GM04503 (cell line): Measurements from ENCODE around the gene ZBTB24.
"Not testable (repeated sequence)": the region's sequence is repeated elsewhere in the genome, so short reads cannot be mapped to it uniquely, and the experiment has no call there.

Source experiments
- DNase-seq: peaks from one replicate; pipeline ENCODE4 v3.0.0-alpha.2; 2012; ENCODE audit warnings: low read depth

ZBTB24 gene

DNA sequence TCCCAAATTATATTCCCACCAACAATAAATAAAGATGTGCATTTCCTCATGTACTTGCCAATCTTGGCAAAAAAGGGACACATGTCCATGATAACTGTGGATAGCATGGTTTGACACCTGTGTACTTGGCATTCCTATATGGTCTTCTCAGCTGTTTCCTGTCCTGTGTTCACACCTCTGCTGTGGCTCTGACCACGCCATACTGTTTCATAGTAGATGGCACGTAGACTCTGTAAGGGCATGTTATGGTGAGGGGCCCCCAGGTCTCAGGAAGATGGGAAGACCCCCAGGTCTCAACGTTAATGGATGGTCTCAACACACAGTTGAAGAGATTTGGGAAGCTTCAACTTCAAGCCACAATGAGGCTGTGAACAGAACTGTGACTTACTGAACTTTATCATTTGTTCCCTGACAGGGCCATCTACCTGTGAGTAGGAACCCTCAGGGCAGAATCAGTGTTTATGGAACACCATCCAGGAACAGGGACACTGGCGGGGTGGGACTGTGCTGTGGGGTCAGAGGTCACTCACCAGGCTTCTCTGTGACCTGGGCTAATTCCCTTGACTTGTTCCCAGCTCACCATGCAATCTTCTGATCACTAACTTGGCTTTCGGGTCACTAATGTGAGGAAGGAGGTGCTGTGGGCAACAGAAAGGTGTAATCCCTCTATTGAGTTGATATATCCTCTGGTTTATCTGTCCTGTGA, 11.8 kb downstream of the ZBTB24 start:
- DNase-seq: no peak

DNA sequence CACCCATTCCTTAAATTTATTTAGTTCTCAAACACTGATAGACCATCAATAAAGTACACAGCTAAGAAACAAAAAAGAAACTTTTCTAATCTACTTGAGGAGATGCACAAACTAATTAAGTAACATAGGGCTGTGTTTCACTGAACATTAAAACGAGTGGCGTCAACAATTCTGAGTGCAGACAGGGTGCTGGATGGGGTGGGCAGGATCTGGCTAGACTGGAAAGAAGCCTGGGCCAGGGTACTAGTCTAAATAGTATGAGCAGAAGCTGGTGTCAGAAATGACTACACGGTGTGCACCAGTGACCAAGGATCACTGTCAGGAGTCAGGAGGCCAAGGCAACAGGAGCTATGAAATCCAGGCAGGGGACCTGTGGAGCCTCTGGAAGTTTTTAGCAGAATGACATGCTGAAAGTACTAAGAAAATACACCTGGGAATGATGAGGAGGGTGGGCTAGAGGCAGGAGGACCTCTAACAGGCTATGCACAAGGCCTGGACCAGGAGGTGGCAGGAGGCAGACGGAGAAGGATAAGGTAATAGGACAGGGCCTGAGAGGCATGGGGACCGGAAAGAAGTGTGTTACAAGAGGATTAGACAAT, 13.3 kb downstream of the ZBTB24 start:
- DNase-seq: no peak

DNA sequence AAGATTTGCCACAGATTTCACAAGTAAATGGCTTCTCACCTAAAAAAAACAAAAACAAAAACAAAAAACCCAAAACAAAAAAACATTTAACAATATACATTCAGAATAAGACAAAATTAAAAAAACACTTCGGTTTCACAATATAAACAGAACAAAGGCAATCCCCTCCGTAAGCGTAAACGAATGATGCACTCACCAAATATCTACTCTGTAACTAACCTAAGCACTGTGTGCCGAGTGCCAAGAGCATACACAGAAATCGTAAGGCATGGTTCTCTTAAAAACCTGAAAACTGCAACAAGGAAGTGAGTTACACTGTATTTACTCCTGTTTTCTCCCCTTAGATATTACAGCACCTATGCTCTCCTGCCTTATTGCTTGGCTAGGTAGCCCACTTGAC, 15.3 kb downstream of the ZBTB24 start:
- no peak for DNase-seq

GRCh38 chr6:109466212-109466923, 16.7 kb downstream of the ZBTB24 start:
- no peak for DNase-seq

DNA sequence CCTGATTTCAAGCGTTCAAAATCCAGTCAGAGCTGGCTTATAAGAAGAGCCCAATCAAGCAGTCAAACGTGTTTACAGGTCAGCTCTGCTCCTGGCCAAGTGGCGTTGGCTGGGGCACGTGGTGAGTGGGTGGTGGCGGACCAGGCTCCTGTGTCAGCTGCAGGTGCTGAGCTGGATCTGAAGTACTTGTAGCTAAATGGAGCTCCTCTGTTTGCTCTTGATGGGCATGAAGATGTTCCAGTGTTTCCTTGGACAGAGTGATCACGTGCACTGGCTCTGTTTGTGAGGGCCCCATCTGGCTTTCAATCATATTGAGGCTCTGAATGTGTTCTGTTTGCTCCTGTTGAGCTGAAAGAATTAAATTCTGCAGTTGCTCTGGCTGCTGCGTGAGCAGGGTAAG, 17.2 kb downstream of the ZBTB24 start:
- DNase-seq: no peak

GRCh38 chr6:109461733-109462526, 21.1 kb downstream of the ZBTB24 start:
- DNase-seq: no peak

DNA sequence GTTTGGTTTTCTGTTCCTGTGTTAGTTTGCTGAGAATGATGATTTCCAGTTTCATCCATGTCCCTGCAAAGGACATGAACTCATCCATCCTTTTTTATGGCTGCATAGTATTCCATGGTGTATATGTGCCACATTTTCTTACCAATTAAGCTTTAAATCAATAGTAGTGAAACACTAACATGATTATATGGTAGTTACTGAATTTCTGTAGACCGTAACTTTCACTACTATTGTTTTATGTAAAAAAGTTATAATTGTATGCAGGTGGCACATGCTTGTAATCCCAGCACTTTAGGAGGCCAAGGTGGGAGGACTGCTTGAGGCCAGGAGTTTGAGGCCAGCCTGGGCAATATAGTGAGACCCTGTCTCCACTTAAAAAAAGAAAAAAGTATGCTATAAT, 21.8 kb downstream of the ZBTB24 start:
- not testable (repeated sequence) for DNase-seq

GRCh38 chr6:109460161-109460829, 22.7 kb downstream of the ZBTB24 start:
- DNase-seq: no peak

GRCh38 chr6:109458774-109459531, 24.1 kb downstream of the ZBTB24 start:
- no peak for DNase-seq

GRCh38 chr6:109457562-109457996, 25.4 kb downstream of the ZBTB24 start:
- no peak for DNase-seq

GRCh38 chr6:109456710-109457561, 26.1 kb downstream of the ZBTB24 start:
- DNase-seq: peak; percentile 71

- no peak for DNase-seq
Measured at GRCh38 chr6:109456111-109456583, 26.9 kb downstream of the ZBTB24 start.

- no peak for DNase-seq
Measured at GRCh38 chr6:109455437-109456110, 27.4 kb downstream of the ZBTB24 start, which contains the start of gene MICAL1. TSS of gene MICAL1 (minus strand) at chr6:109455772. CDS start at chr6:109454196, 1,576 bp downstream.

DNA sequence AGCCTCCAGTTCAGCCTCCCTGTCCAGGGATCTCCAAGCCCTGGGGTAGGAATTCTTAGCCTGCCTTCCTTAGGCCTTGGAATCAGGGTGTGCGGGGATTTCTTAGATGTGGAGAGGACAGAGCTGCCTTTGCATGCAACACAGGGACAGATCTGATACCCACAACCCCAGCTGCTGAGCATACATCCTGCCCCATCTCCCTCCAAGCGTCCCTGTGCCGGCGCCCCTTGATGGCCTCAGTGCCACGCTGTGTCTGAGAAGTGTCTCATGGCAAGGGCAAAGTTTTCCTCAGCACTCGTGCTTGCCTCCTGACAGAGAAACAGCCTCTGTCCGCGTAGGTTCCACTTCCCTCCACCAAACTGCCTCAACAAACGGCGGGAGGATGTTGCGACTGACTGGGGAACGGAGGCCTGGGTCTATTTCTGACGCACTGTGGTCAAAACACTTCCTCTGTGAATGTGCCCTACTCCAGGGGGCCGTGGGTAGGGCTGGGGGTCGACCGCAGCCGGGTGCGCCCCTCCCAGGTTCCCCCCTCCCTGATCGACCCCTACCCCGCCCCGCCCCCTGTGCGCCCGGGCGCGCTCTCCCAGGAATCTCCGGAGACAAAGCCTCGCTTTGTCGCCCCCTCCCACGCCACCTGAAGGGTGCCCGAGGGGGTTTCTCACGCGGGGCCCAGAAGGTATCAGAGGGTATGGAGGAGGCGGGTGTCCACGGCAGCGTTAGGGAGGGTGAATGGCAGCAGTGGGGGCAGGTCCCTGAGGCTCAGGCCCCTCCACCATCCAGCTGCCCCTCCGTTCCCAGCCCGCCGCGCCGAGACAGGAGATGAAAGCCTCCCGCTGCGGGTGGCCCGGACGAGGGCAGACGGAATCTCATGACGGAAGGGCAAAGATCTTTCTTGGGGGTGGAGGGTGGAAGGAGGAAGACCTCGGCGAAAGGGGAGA, 28.3 kb downstream of the ZBTB24 start:
- no peak for DNase-seq

GRCh38 chr6:109453594-109454495, 29.2 kb downstream of the ZBTB24 start:
- no peak for DNase-seq

DNA sequence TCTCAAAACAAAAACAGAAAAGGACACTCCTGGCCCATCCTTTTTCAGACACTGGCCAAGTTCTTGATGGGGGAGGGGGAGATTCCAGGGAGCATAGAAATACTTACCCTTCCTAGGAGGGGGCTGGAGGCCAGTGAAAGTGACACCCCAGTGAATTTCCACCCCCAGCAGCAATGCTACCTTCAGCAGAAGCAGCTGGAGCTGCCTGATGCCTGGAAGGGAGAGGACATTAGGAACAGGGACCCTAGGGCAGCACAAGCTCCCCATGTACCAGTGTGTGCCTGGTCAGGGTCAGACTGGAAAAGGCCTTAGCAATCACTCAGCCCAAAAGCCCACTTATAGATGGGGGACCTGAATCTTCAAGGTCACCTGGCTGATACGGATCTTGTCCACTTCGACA, 29.9 kb downstream of the ZBTB24 start:
- DNase-seq: no peak

- no peak for DNase-seq
Measured at GRCh38 chr6:109452181-109452580, 30.8 kb downstream of the ZBTB24 start.
